Breast epithelium (tissue), 3 donors: ENCODE results near the gene NEDD4.

Experiments used
- POLR2A ChIP-seq: fragments of 450-650 bp; IDR thresholded peaks from one replicate; pipeline ENCODE4 v1.6.1; 2016; ENCODE audit warnings: antibody characterized with exemption, mild to moderate bottlenecking, moderate library complexity
- POLR2AphosphoS5 ChIP-seq, 3 donors: sonication (generic); formaldehyde crosslinking; IDR thresholded peaks; one replicate each; pipeline ENCODE4 v1.6.1; 2017; ENCODE audit warnings: antibody characterized with exemption in 3 of 3
- TF ChIP-seq, protein P1 (sequence below), 3 donors: fragments of 450-650 bp; IDR thresholded peaks; one replicate each; pipeline ENCODE4 v1.5.1; 2016 to 2017; ENCODE audit warnings: antibody characterized with exemption in 3 of 3, mild to moderate bottlenecking in 3 of 3, moderate library complexity in 3 of 3

DNA sequence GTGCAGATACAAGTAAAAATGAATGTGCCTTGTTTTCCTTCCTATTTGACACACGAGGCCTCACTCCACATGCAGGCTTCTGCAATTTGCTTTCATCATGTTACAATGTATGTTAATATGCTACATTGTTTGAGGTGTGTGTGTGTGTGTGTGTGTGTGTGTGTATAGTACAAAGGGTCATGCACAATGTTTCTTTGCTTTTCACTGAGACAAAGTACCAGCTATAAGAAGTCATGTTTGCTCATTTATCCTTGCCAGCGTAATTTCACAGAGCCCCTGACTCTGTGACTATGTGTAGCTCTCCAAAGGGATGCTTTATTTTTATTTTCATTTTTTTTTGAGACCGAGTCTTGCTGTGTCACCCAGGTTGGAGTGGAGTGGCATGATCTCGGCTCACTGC, 38.0 kb upstream of the NEDD4 start:
- TF ChIP-seq, protein P1, sequence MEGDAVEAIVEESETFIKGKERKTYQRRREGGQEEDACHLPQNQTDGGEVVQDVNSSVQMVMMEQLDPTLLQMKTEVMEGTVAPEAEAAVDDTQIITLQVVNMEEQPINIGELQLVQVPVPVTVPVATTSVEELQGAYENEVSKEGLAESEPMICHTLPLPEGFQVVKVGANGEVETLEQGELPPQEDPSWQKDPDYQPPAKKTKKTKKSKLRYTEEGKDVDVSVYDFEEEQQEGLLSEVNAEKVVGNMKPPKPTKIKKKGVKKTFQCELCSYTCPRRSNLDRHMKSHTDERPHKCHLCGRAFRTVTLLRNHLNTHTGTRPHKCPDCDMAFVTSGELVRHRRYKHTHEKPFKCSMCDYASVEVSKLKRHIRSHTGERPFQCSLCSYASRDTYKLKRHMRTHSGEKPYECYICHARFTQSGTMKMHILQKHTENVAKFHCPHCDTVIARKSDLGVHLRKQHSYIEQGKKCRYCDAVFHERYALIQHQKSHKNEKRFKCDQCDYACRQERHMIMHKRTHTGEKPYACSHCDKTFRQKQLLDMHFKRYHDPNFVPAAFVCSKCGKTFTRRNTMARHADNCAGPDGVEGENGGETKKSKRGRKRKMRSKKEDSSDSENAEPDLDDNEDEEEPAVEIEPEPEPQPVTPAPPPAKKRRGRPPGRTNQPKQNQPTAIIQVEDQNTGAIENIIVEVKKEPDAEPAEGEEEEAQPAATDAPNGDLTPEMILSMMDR (IDR thresholded peaks at IDR 0.05): no peak
- TF ChIP-seq POLR2A (no peak), POLR2AphosphoS5 (IDR thresholded peaks at IDR 0.05) (no peak)
